Measurements from ENCODE around the gene CCL19. TPM values are rescaled to one million over a fixed set of nuclear protein-coding genes. Genes with fewer than 3 reads are reported as not detected.

The CCL19 gene
- total RNA-seq, 1 experiment from 2014 or later: not detected

- no TSS peak for BruUV-seq (replicated peaks)
- peak overlapping the region; percentile 93 for H3K27ac ChIP-seq (ENCODE audit: low read length)
- H3K27me3 ChIP-seq (ENCODE audit: control insufficient read depth, insufficient read depth, low read length): no peaks in the 10 kb centered on the region
- peaks cover 32% of the 10 kb centered on the region for H3K4me1 ChIP-seq (ENCODE audit: control insufficient read depth, insufficient read depth, low read length)
- H3K36me3 ChIP-seq (ENCODE audit: control insufficient read depth, insufficient read depth, low read length): no peaks in the 10 kb centered on the region
- POLR2A ChIA-PET: no interaction called here
- no peaks in the 10 kb centered on the region for H3K9me3 ChIP-seq (ENCODE audit: control insufficient read depth, insufficient read depth, low read depth, low read length)
- no peak for TF ChIP-seq POLR2AphosphoS5 (IDR thresholded peaks at IDR 0.05; ENCODE audit: low read depth, low read length)
- no peak for TF ChIP-seq CTCF (IDR thresholded peaks at IDR 0.05)
- no peak for TF ChIP-seq REST (IDR thresholded peaks at IDR 0.05; ENCODE audit: insufficient read depth in 1 of 2, low read depth in 2 of 2, low read length in 1 of 2)
- no peak for TF ChIP-seq TCF7L2 (IDR thresholded peaks at IDR 0.05; ENCODE audit: low read depth, low read length)
- no peak for TF ChIP-seq SIN3A (IDR thresholded peaks at IDR 0.05; ENCODE audit: borderline replicate concordance, insufficient read depth, low read depth, low read length)
- H3K4me3 ChIP-seq (ENCODE audit: low read depth in 2 of 2, low read length in 2 of 2): peak overlapping the region; percentile 73 to 84
- intact Hi-C loops (cut with micrococcal nuclease; ENCODE audit: unreplicated experiment) (no loop called here), in situ Hi-C loops (cut with HindIII; ENCODE audit: low pct_unique_long_range_greater_than_20kb, low sequenced_read_pairs) (no loop called here)
- DNase-seq (ENCODE audit: low read depth, low spot score) (no peak), ATAC-seq (no peak)
- CTCF ChIA-PET: no interaction called here
Observed at GRCh38 chr9:34647651-34648050, 43.4 kb downstream of the CCL19 start.

- peak; percentile 29 for ATAC-seq
- CTCF ChIA-PET: interaction anchor here (0.8 to 1.3 kb wide), 5 partner anchors 9 to 56 kb away, joined by 4 to 8 read pairs (median 4); partner anchors contain the start of gene SIGMAR1
Observed at GRCh38 chr9:34647084-34647403, 44.0 kb downstream of the CCL19 start.

More at GRCh38 chr9:34647084-34647403, 44.0 kb downstream of the CCL19 start:
- TF ChIP-seq POLR2AphosphoS5 (IDR thresholded peaks at IDR 0.05; ENCODE audit: low read depth, low read length): no peak
- TF ChIP-seq CTCF (IDR thresholded peaks at IDR 0.05): no peak
- no peak for TF ChIP-seq TCF7L2 (IDR thresholded peaks at IDR 0.05; ENCODE audit: low read depth, low read length)
- no peak for TF ChIP-seq SIN3A (IDR thresholded peaks at IDR 0.05; ENCODE audit: borderline replicate concordance, insufficient read depth, low read depth, low read length)
- no peak for TF ChIP-seq REST (IDR thresholded peaks at IDR 0.05; ENCODE audit: insufficient read depth in 1 of 2, low read depth in 2 of 2, low read length in 1 of 2)
- H3K27ac ChIP-seq (ENCODE audit: low read length): peak overlapping the region; percentile 93
- POLR2A ChIA-PET: no interaction called here
- intact Hi-C loops (cut with micrococcal nuclease; ENCODE audit: unreplicated experiment): no loop called here
- no TSS peak for BruUV-seq (replicated peaks)
- H3K27me3 ChIP-seq (ENCODE audit: control insufficient read depth, insufficient read depth, low read length): no peaks in the 10 kb centered on the region
- in situ Hi-C loops (cut with HindIII; ENCODE audit: low pct_unique_long_range_greater_than_20kb, low sequenced_read_pairs): no loop called here
- peak overlapping the region; percentile 73 to 84 for H3K4me3 ChIP-seq (ENCODE audit: low read depth in 2 of 2, low read length in 2 of 2)
- H3K4me1 ChIP-seq (ENCODE audit: control insufficient read depth, insufficient read depth, low read length): peaks cover 27% of the 10 kb centered on the region
- H3K36me3 ChIP-seq (ENCODE audit: control insufficient read depth, insufficient read depth, low read length): no peaks in the 10 kb centered on the region
- H3K9me3 ChIP-seq (ENCODE audit: control insufficient read depth, insufficient read depth, low read depth, low read length): no peaks in the 10 kb centered on the region
- DNase-seq (ENCODE audit: low read depth, low spot score): no peak

Measured in Panc1 (cell line).